Activated CD8-positive, alpha-beta T cell treated with anti-CD3 and anti-CD28 coated beads, Interleukin-2, amount 10 ng/mL, durations not matched to agents 7 days and 5 days (primary cell): Measurements from ENCODE around the gene WNT7A. TPM values are rescaled to one million over a fixed set of nuclear protein-coding genes. Genes with fewer than 3 reads are reported as not detected.

Experiments
- ATAC-seq: fragments of 150-1000 bp; cut with Tn5 transposase; one replicate; pipeline ENCODE4 v1.10.0; 2021; ENCODE audit warnings: moderate library complexity
- CTCF ChIA-PET: fragments of 350-600 bp; sonication (Branson Sonifier 250); formaldehyde crosslinking; loops from one replicate; lab custom pipeline; 2021; ENCODE audit warnings: antibody characterized with exemption; lab: Charles Lee
- POLR2A ChIA-PET: fragments of 350-600 bp; sonication (Branson Sonifier 250); formaldehyde crosslinking; loops from one replicate; lab custom pipeline; 2021; ENCODE audit warnings: antibody characterized with exemption; lab: Charles Lee
- DNase-seq: peaks from one replicate; pipeline ENCODE4 v3.0.0-alpha.2; 2020
- H3K27ac Mint-ChIP-seq: one replicate; pipeline ENCODE4 v1.8.0; 2021; ENCODE audit warnings: mild to moderate bottlenecking, mixed read lengths
- H3K27me3 Mint-ChIP-seq: one replicate; pipeline ENCODE4 v1.8.0; 2021; ENCODE audit warnings: low read depth, mixed read lengths
- H3K36me3 Mint-ChIP-seq: one replicate; pipeline ENCODE4 v1.8.0; 2021; ENCODE audit warnings: low read depth, mixed read lengths
- H3K4me1 Mint-ChIP-seq: one replicate; pipeline ENCODE4 v1.8.0; 2021; ENCODE audit warnings: low read depth, mixed read lengths
- H3K4me3 Mint-ChIP-seq: one replicate; pipeline ENCODE4 v1.8.0; 2021; ENCODE audit warnings: mild to moderate bottlenecking, mixed read lengths
- H3K9me3 Mint-ChIP-seq: one replicate; pipeline ENCODE4 v1.8.0; 2022; ENCODE audit warnings: mixed read lengths; ENCODE audit not compliant: insufficient read depth
- total RNA-seq, 2 experiments: library from RNA; stranded (reverse); gene quantifications; one replicate each; pipeline ENCODE4 v1.2.3, GENCODE V29; 2021

WNT7A gene
- total RNA-seq, 2 experiments from 2014 or later = not detected

- ATAC-seq (no peak), DNase-seq (no peak)
- H3K27ac Mint-ChIP-seq = no peak overlapping the region
- H3K36me3 Mint-ChIP-seq = no peaks in the 10 kb centered on the region
- H3K9me3 Mint-ChIP-seq = no peaks in the 10 kb centered on the region
- no peaks in the 10 kb centered on the region for H3K27me3 Mint-ChIP-seq
- H3K4me1 Mint-ChIP-seq = peaks cover 3% of the 10 kb centered on the region
- ChIA-PET CTCF (interaction anchor here (0.7 kb wide), 1 partner anchor 31 kb away, joined by 3 read pairs; no protein-coding TSS in a partner anchor), POLR2A (no interaction called here)
- H3K4me3 Mint-ChIP-seq = no peak overlapping the region
Observed at GRCh38 chr3:13796701-13797460, 83.0 kb downstream of the WNT7A start.

GRCh38 chr3:13795816-13796215 is 84.1 kb downstream of the WNT7A start:
- no peak for ATAC-seq
- Mint-ChIP-seq H3K27ac (no peak overlapping the region), H3K4me3 (no peak overlapping the region), H3K4me1 (peaks cover 3% of the 10 kb centered on the region), H3K27me3 (no peaks in the 10 kb centered on the region), H3K9me3 (no peaks in the 10 kb centered on the region), H3K36me3 (no peaks in the 10 kb centered on the region)
- ChIA-PET POLR2A (no interaction called here), CTCF (no interaction called here)
- DNase-seq = no peak

- Mint-ChIP-seq H3K27me3 (no peaks in the 10 kb centered on the region), H3K36me3 (no peaks in the 10 kb centered on the region), H3K9me3 (no peaks in the 10 kb centered on the region), H3K27ac (no peak overlapping the region), H3K4me3 (no peak overlapping the region), H3K4me1 (peaks cover 3% of the 10 kb centered on the region)
- POLR2A ChIA-PET = no interaction called here
- CTCF ChIA-PET = interaction anchor here (1.2 kb wide), 1 partner anchor 137 kb away, joined by 4 read pairs; no protein-coding TSS in a partner anchor
- ATAC-seq (no peak), DNase-seq (no peak)
Observed at GRCh38 chr3:13794322-13794721, 85.5 kb downstream of the WNT7A start.

GRCh38 chr3:13793451-13793850 is 86.4 kb downstream of the WNT7A start:
- Mint-ChIP-seq H3K9me3 (no peaks in the 10 kb centered on the region), H3K27ac (no peak overlapping the region), H3K27me3 (no peaks in the 10 kb centered on the region), H3K4me1 (peaks cover 3% of the 10 kb centered on the region), H3K36me3 (no peaks in the 10 kb centered on the region), H3K4me3 (no peak overlapping the region)
- DNase-seq = no peak
- ChIA-PET CTCF (interaction anchor here (1.2 kb wide), 1 partner anchor 136 kb away, joined by 4 read pairs; no protein-coding TSS in a partner anchor), POLR2A (no interaction called here)
- no peak for ATAC-seq

GRCh38 chr3:13792512-13793371 is 87.1 kb downstream of the WNT7A start:
- H3K4me1 Mint-ChIP-seq = peaks cover 3% of the 10 kb centered on the region
- ATAC-seq (no peak), DNase-seq (no peak)
- no peak overlapping the region for H3K4me3 Mint-ChIP-seq
- no peak overlapping the region for H3K27ac Mint-ChIP-seq
- CTCF ChIA-PET = no interaction called here
- POLR2A ChIA-PET = no interaction called here
- H3K36me3 Mint-ChIP-seq = no peaks in the 10 kb centered on the region
- H3K9me3 Mint-ChIP-seq = no peaks in the 10 kb centered on the region
- no peaks in the 10 kb centered on the region for H3K27me3 Mint-ChIP-seq

GRCh38 chr3:13792051-13792490 is 87.8 kb downstream of the WNT7A start:
- peaks cover 3% of the 10 kb centered on the region for H3K4me1 Mint-ChIP-seq
- H3K36me3 Mint-ChIP-seq = no peaks in the 10 kb centered on the region
- POLR2A ChIA-PET = no interaction called here
- CTCF ChIA-PET = no interaction called here
- H3K27me3 Mint-ChIP-seq = no peaks in the 10 kb centered on the region
- H3K4me3 Mint-ChIP-seq = no peak overlapping the region
- DNase-seq (no peak), ATAC-seq (no peak)
- H3K27ac Mint-ChIP-seq = no peak overlapping the region
- no peaks in the 10 kb centered on the region for H3K9me3 Mint-ChIP-seq

- Mint-ChIP-seq H3K27me3 (no peaks in the 10 kb centered on the region), H3K9me3 (no peaks in the 10 kb centered on the region), H3K36me3 (no peaks in the 10 kb centered on the region), H3K4me3 (no peak overlapping the region), H3K4me1 (no peaks in the 10 kb centered on the region), H3K27ac (no peak overlapping the region)
- DNase-seq = no peak
- ChIA-PET CTCF (no interaction called here), POLR2A (no interaction called here)
- ATAC-seq = no peak
Observed at GRCh38 chr3:13791198-13792050, 88.4 kb downstream of the WNT7A start.

- no peak overlapping the region for H3K27ac Mint-ChIP-seq
- ChIA-PET CTCF (interaction anchor here (1.5 kb wide), 1 partner anchor 9 kb away, joined by 3 read pairs; no protein-coding TSS in a partner anchor), POLR2A (no interaction called here)
- no peaks in the 10 kb centered on the region for H3K9me3 Mint-ChIP-seq
- H3K4me3 Mint-ChIP-seq = no peak overlapping the region
- no peaks in the 10 kb centered on the region for H3K27me3 Mint-ChIP-seq
- ATAC-seq = no peak
- H3K4me1 Mint-ChIP-seq = no peaks in the 10 kb centered on the region
- no peak for DNase-seq
- H3K36me3 Mint-ChIP-seq = no peaks in the 10 kb centered on the region
Observed at GRCh38 chr3:13790376-13791197, 89.3 kb downstream of the WNT7A start.

- Mint-ChIP-seq H3K4me3 (no peak overlapping the region), H3K4me1 (no peaks in the 10 kb centered on the region), H3K9me3 (no peaks in the 10 kb centered on the region), H3K27me3 (no peaks in the 10 kb centered on the region), H3K27ac (no peak overlapping the region), H3K36me3 (no peaks in the 10 kb centered on the region)
- POLR2A ChIA-PET = interaction anchor here (0.6 kb wide), 1 partner anchor 67 kb away, joined by 3 read pairs; no protein-coding TSS in a partner anchor
- DNase-seq = no peak
- CTCF ChIA-PET = interaction anchor here (1.5 kb wide), 1 partner anchor 11 kb away, joined by 3 read pairs; no protein-coding TSS in a partner anchor
- no peak for ATAC-seq
Observed at GRCh38 chr3:13788522-13789424, 91.1 kb downstream of the WNT7A start.

GRCh38 chr3:13787533-13788132 is 92.2 kb downstream of the WNT7A start:
- no peak overlapping the region for H3K27ac Mint-ChIP-seq
- ChIA-PET CTCF (no interaction called here), POLR2A (interaction anchor here (0.6 kb wide), 1 partner anchor 65 kb away, joined by 3 read pairs; no protein-coding TSS in a partner anchor)
- H3K36me3 Mint-ChIP-seq = no peaks in the 10 kb centered on the region
- DNase-seq (no peak), ATAC-seq (no peak)
- no peaks in the 10 kb centered on the region for H3K4me1 Mint-ChIP-seq
- H3K4me3 Mint-ChIP-seq = no peak overlapping the region
- peaks cover 2% of the 10 kb centered on the region for H3K27me3 Mint-ChIP-seq
- H3K9me3 Mint-ChIP-seq = no peaks in the 10 kb centered on the region
